ENCODE measurements around the gene ABCC6.

- peak; percentile 48 for TF ChIP-seq USF1 (IDR thresholded peaks at IDR 0.05; ENCODE audit: borderline replicate concordance, extremely low read length, insufficient read depth, low read depth, low read length)
- no peak for TF ChIP-seq CHD4 (IDR thresholded peaks at IDR 0.05)
- TF ChIP-seq, protein P1, sequence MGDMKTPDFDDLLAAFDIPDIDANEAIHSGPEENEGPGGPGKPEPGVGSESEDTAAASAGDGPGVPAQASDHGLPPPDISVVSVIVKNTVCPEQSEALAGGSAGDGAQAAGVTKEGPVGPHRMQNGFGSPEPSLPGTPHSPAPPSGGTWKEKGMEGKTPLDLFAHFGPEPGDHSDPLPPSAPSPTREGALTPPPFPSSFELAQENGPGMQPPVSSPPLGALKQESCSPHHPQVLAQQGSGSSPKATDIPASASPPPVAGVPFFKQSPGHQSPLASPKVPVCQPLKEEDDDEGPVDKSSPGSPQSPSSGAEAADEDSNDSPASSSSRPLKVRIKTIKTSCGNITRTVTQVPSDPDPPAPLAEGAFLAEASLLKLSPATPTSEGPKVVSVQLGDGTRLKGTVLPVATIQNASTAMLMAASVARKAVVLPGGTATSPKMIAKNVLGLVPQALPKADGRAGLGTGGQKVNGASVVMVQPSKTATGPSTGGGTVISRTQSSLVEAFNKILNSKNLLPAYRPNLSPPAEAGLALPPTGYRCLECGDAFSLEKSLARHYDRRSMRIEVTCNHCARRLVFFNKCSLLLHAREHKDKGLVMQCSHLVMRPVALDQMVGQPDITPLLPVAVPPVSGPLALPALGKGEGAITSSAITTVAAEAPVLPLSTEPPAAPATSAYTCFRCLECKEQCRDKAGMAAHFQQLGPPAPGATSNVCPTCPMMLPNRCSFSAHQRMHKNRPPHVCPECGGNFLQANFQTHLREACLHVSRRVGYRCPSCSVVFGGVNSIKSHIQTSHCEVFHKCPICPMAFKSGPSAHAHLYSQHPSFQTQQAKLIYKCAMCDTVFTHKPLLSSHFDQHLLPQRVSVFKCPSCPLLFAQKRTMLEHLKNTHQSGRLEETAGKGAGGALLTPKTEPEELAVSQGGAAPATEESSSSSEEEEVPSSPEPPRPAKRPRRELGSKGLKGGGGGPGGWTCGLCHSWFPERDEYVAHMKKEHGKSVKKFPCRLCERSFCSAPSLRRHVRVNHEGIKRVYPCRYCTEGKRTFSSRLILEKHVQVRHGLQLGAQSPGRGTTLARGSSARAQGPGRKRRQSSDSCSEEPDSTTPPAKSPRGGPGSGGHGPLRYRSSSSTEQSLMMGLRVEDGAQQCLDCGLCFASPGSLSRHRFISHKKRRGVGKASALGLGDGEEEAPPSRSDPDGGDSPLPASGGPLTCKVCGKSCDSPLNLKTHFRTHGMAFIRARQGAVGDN (IDR thresholded peaks at IDR 0.05) = no peak
- TF ChIP-seq, protein P2, sequence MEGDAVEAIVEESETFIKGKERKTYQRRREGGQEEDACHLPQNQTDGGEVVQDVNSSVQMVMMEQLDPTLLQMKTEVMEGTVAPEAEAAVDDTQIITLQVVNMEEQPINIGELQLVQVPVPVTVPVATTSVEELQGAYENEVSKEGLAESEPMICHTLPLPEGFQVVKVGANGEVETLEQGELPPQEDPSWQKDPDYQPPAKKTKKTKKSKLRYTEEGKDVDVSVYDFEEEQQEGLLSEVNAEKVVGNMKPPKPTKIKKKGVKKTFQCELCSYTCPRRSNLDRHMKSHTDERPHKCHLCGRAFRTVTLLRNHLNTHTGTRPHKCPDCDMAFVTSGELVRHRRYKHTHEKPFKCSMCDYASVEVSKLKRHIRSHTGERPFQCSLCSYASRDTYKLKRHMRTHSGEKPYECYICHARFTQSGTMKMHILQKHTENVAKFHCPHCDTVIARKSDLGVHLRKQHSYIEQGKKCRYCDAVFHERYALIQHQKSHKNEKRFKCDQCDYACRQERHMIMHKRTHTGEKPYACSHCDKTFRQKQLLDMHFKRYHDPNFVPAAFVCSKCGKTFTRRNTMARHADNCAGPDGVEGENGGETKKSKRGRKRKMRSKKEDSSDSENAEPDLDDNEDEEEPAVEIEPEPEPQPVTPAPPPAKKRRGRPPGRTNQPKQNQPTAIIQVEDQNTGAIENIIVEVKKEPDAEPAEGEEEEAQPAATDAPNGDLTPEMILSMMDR (IDR thresholded peaks at IDR 0.05 in 2 of 3, conservative IDR thresholded peaks at IDR 0.05 in 1 of 3; ENCODE audit: control insufficient read depth in 2 of 3, extremely low read depth in 1 of 3, insufficient read depth in 1 of 3, low read depth in 3 of 3, low read length in 3 of 3) = no peak
- TF ChIP-seq MAX (IDR thresholded peaks at IDR 0.05; ENCODE audit: low read depth, low read length) = no peak
- TF ChIP-seq, protein P3, sequence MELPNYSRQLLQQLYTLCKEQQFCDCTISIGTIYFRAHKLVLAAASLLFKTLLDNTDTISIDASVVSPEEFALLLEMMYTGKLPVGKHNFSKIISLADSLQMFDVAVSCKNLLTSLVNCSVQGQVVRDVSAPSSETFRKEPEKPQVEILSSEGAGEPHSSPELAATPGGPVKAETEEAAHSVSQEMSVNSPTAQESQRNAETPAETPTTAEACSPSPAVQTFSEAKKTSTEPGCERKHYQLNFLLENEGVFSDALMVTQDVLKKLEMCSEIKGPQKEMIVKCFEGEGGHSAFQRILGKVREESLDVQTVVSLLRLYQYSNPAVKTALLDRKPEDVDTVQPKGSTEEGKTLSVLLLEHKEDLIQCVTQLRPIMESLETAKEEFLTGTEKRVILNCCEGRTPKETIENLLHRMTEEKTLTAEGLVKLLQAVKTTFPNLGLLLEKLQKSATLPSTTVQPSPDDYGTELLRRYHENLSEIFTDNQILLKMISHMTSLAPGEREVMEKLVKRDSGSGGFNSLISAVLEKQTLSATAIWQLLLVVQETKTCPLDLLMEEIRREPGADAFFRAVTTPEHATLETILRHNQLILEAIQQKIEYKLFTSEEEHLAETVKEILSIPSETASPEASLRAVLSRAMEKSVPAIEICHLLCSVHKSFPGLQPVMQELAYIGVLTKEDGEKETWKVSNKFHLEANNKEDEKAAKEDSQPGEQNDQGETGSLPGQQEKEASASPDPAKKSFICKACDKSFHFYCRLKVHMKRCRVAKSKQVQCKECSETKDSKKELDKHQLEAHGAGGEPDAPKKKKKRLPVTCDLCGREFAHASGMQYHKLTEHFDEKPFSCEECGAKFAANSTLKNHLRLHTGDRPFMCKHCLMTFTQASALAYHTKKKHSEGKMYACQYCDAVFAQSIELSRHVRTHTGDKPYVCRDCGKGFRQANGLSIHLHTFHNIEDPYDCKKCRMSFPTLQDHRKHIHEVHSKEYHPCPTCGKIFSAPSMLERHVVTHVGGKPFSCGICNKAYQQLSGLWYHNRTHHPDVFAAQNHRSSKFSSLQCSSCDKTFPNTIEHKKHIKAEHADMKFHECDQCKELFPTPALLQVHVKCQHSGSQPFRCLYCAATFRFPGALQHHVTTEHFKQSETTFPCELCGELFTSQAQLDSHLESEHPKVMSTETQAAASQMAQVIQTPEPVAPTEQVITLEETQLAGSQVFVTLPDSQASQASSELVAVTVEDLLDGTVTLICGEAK (IDR thresholded peaks at IDR 0.05; ENCODE audit: borderline replicate concordance) = no peak
Measured at GRCh38 chr16:16143931-16144330, 79.4 kb downstream of the ABCC6 start.

Measured in GM12878 (cell line).